ENCODE measurements around the gene SPATA31D4.

The SPATA31D4 gene

GRCh38 chr9:81964218-81965171 lies 36.3 kb downstream of the SPATA31D4 start:
- peak; percentile 90 for DNase-seq (ENCODE audit: low read depth)
- no peak overlapping the region for H3K4me3 ChIP-seq (ENCODE audit: control insufficient read depth, low read depth, low read length)
- no peak for TF ChIP-seq CTCF (conservative IDR thresholded peaks at IDR 0.05; ENCODE audit: control insufficient read depth, insufficient read depth, low read depth, low read length)

- TF ChIP-seq CTCF (conservative IDR thresholded peaks at IDR 0.05; ENCODE audit: control insufficient read depth, insufficient read depth, low read depth, low read length): no peak
- H3K4me3 ChIP-seq (ENCODE audit: control insufficient read depth, low read depth, low read length): no peak overlapping the region
- DNase-seq (ENCODE audit: low read depth): no peak
These were observed 39.8 kb downstream of the SPATA31D4 start for GRCh38 chr9:81968026-81968425.

- no peak overlapping the region for H3K4me3 ChIP-seq (ENCODE audit: control insufficient read depth, low read depth, low read length)
- DNase-seq (ENCODE audit: low read depth): peak; percentile 8
- TF ChIP-seq CTCF (conservative IDR thresholded peaks at IDR 0.05; ENCODE audit: control insufficient read depth, insufficient read depth, low read depth, low read length): no peak
These were observed 41.7 kb downstream of the SPATA31D4 start for GRCh38 chr9:81969971-81970370.

GRCh38 chr9:81971727-81972126 lies 43.5 kb downstream of the SPATA31D4 start:
- DNase-seq (ENCODE audit: low read depth): no peak
- H3K4me3 ChIP-seq (ENCODE audit: control insufficient read depth, low read depth, low read length): no peak overlapping the region
- TF ChIP-seq CTCF (conservative IDR thresholded peaks at IDR 0.05; ENCODE audit: control insufficient read depth, insufficient read depth, low read depth, low read length): no peak

- no peak overlapping the region for H3K4me3 ChIP-seq (ENCODE audit: control insufficient read depth, low read depth, low read length)
- DNase-seq (ENCODE audit: low read depth): no peak
- no peak for TF ChIP-seq CTCF (conservative IDR thresholded peaks at IDR 0.05; ENCODE audit: control insufficient read depth, insufficient read depth, low read depth, low read length)
These were observed 46.5 kb downstream of the SPATA31D4 start for GRCh38 chr9:81974764-81975163.

GRCh38 chr9:81976351-81976750 lies 48.1 kb downstream of the SPATA31D4 start:
- DNase-seq (ENCODE audit: low read depth): no peak
- H3K4me3 ChIP-seq (ENCODE audit: control insufficient read depth, low read depth, low read length): no peak overlapping the region
- TF ChIP-seq CTCF (conservative IDR thresholded peaks at IDR 0.05; ENCODE audit: control insufficient read depth, insufficient read depth, low read depth, low read length): no peak

Measured in fibroblast of mammary gland (primary cell).